Right hindlimb (tissue), 1 donor: ENCODE measurements around the gene ASB4.
"Not testable (repeated sequence)": the region's sequence is repeated elsewhere in the genome, so short reads cannot be mapped to it uniquely, and the experiment has no call there.

Experiments
- DNase-seq: peaks from one replicate; pipeline ENCODE4 v3.0.0-alpha.2; 2018

ASB4 gene

GRCh38 chr7:95485391-95486123 is at the start of gene ASB4:
Gene ASB4 (plus strand): TSS chr7:95485943. CDS start chr7:95485972, 29 bp downstream.
- no peak for DNase-seq

- DNase-seq: no peak
Observed at GRCh38 chr7:95436407-95436806, 49.3 kb upstream of the ASB4 start.

GRCh38 chr7:95440394-95441038 is 45.2 kb upstream of the ASB4 start:
- DNase-seq: no peak

- no peak for DNase-seq
Observed at GRCh38 chr7:95441042-95441823, 44.5 kb upstream of the ASB4 start.

- DNase-seq: no peak
Observed at GRCh38 chr7:95444796-95445195, 40.9 kb upstream of the ASB4 start.

- DNase-seq: no peak
Observed at GRCh38 chr7:95446618-95447017, 39.1 kb upstream of the ASB4 start.

GRCh38 chr7:95454438-95455045 is 31.2 kb upstream of the ASB4 start:
- DNase-seq: no peak

GRCh38 chr7:95457947-95458346 is 27.8 kb upstream of the ASB4 start:
- DNase-seq: no peak

- DNase-seq: not testable (repeated sequence)
Observed at GRCh38 chr7:95460653-95461052, 25.1 kb upstream of the ASB4 start.

GRCh38 chr7:95467912-95468607 is 17.7 kb upstream of the ASB4 start:
- DNase-seq: no peak

GRCh38 chr7:95469187-95469586 is 16.6 kb upstream of the ASB4 start:
- DNase-seq: no peak

- DNase-seq: no peak
Observed at GRCh38 chr7:95469848-95470247, 15.9 kb upstream of the ASB4 start.

- no peak for DNase-seq
Observed at GRCh38 chr7:95470452-95470851, 15.3 kb upstream of the ASB4 start.

GRCh38 chr7:95471071-95471470 is 14.7 kb upstream of the ASB4 start:
- no peak for DNase-seq

GRCh38 chr7:95472581-95473161 is 13.1 kb upstream of the ASB4 start:
- peak; percentile 75 for DNase-seq

GRCh38 chr7:95473276-95473985 is 12.3 kb upstream of the ASB4 start:
- DNase-seq: peak; percentile 85

- peak; percentile 62 for DNase-seq
Observed at GRCh38 chr7:95476072-95476847, 9.5 kb upstream of the ASB4 start.

- peak; percentile 81 for DNase-seq
Observed at GRCh38 chr7:95476904-95477594, 8.7 kb upstream of the ASB4 start.

GRCh38 chr7:95478272-95479037 is 7.3 kb upstream of the ASB4 start:
- DNase-seq: peak; percentile 59
